Loucy (cell line): ENCODE results near the gene CAMTA1.

Experiments
- H2AFZ ChIP-seq: fragments of 200-600 bp; sonication (generic); 2 replicates; pipeline ENCODE4 v1.6.0; 2016; ENCODE audit warnings: antibody characterized with exemption, mild to moderate bottlenecking, low read length, moderate library complexity
- H3F3A ChIP-seq: fragments of 200-600 bp; 2 replicates; pipeline ENCODE4 v1.6.0; 2016; ENCODE audit warnings: antibody characterized with exemption, low read depth, mild to moderate bottlenecking
- H3K27me3 ChIP-seq: fragments of 200-600 bp; sonication (generic); 2 replicates; pipeline ENCODE4 v1.6.1; 2014; ENCODE audit warnings: low read length, mild to moderate bottlenecking; ENCODE audit not compliant: insufficient read depth, poor library complexity, severe bottlenecking
- H3K36me3 ChIP-seq: fragments of 200-600 bp; sonication (generic); 2 replicates; pipeline ENCODE4 v1.6.1; 2016; ENCODE audit warnings: low read length; ENCODE audit not compliant: insufficient read depth
- H3K4me1 ChIP-seq: fragments of 200-600 bp; sonication (generic); 2 replicates; pipeline ENCODE4 v1.5.1; 2014; ENCODE audit warnings: low read length, mild to moderate bottlenecking; ENCODE audit not compliant: insufficient read depth, poor library complexity, severe bottlenecking
- H3K4me2 ChIP-seq: fragments of 200-600 bp; sonication (generic); 2 replicates; pipeline ENCODE4 v1.6.0; 2014; ENCODE audit warnings: antibody characterized with exemption, low read length, low read depth, mild to moderate bottlenecking; ENCODE audit not compliant: poor library complexity, severe bottlenecking
- H3K4me3 ChIP-seq: fragments of 200-600 bp; sonication (generic); 2 replicates; pipeline ENCODE4 v1.5.1; 2014; ENCODE audit warnings: low read length, mild to moderate bottlenecking, mixed read lengths; ENCODE audit not compliant: poor library complexity, severe bottlenecking
- H3K79me2 ChIP-seq: fragments of 200-600 bp; sonication (generic); 2 replicates; pipeline ENCODE4 v1.6.1; 2014; ENCODE audit warnings: low read length; ENCODE audit not compliant: insufficient read depth
- H3K9ac ChIP-seq: fragments of 200-600 bp; sonication (generic); 2 replicates; pipeline ENCODE4 v1.6.0; 2014; ENCODE audit warnings: mild to moderate bottlenecking, low read depth, low read length, moderate library complexity; ENCODE audit not compliant: poor library complexity, severe bottlenecking
- H3K9me2 ChIP-seq: fragments of 200-600 bp; sonication (generic); replicated peaks from 2 replicates; pipeline ENCODE4 v1.6.1; 2016; ENCODE audit warnings: low read depth, low read length, mixed read lengths
- H3K9me3 ChIP-seq: fragments of 200-600 bp; sonication (generic); 2 replicates; pipeline ENCODE4 v1.6.1; 2014; ENCODE audit warnings: mild to moderate bottlenecking, antibody characterized with exemption, low read length, low read depth; ENCODE audit not compliant: insufficient read depth
- H4K20me1 ChIP-seq: fragments of 200-600 bp; sonication (generic); 2 replicates; pipeline ENCODE4 v1.6.0; 2014; ENCODE audit warnings: antibody characterized with exemption, low read length, mild to moderate bottlenecking; ENCODE audit not compliant: insufficient read depth, poor library complexity, severe bottlenecking
- CTCF ChIP-seq: fragments of 200-600 bp; sonication (generic); conservative IDR thresholded peaks from 2 replicates; pipeline ENCODE4 v1.5.1; 2014; ENCODE audit warnings: mild to moderate bottlenecking, antibody characterized with exemption, low read length
- EZH2phosphoT487 ChIP-seq: fragments of 200-600 bp; IDR thresholded peaks from 2 replicates; pipeline ENCODE4 v1.6.1; 2018; ENCODE audit warnings: antibody characterized with exemption, mild to moderate bottlenecking, moderate library complexity, borderline replicate concordance

The CAMTA1 gene

GRCh38 chr1:6861075-6861724 lies 75.9 kb downstream of the CAMTA1 start:
- Histone ChIP-seq H3K4me3 (no peak overlapping the region), H3K9me3 (no peaks in the 10 kb centered on the region), H3F3A (no peaks in the 10 kb centered on the region), H3K4me2 (no peak overlapping the region), H3K79me2 (peaks cover 6% of the 10 kb centered on the region; the same call in 1 of the 2 replicates), H3K9ac (no peak overlapping the region), H3K9me2 (no peaks in the 10 kb centered on the region), H3K27me3 (no peaks in the 10 kb centered on the region), H4K20me1 (peaks cover 3% of the 10 kb centered on the region), H2AFZ (no peak overlapping the region), H3K36me3 (peaks cover 7% of the 10 kb centered on the region; the same call in 1 of the 2 replicates), H3K4me1 (no peaks in the 10 kb centered on the region)
- no peak for TF ChIP-seq EZH2phosphoT487
- no peak for TF ChIP-seq CTCF

GRCh38 chr1:6862906-6863305 lies 77.7 kb downstream of the CAMTA1 start:
- Histone ChIP-seq H3K9ac (no peak overlapping the region), H3K36me3 (peaks cover 7% of the 10 kb centered on the region; the same call in 1 of the 2 replicates), H3K9me2 (no peaks in the 10 kb centered on the region), H3K79me2 (peaks cover 19% of the 10 kb centered on the region; the same call in 1 of the 2 replicates), H3K4me3 (no peak overlapping the region), H3K4me1 (peaks cover 1% of the 10 kb centered on the region), H3K4me2 (no peak overlapping the region), H3K9me3 (no peaks in the 10 kb centered on the region), H3K27me3 (no peaks in the 10 kb centered on the region), H2AFZ (no peak overlapping the region), H4K20me1 (peaks cover 4% of the 10 kb centered on the region), H3F3A (no peaks in the 10 kb centered on the region)
- TF ChIP-seq CTCF (no peak), EZH2phosphoT487 (no peak)

- no peaks in the 10 kb centered on the region for H3F3A ChIP-seq
- H3K36me3 ChIP-seq = peaks cover 7% of the 10 kb centered on the region; the same call in 1 of the 2 replicates
- H3K4me1 ChIP-seq = peaks cover 12% of the 10 kb centered on the region
- peaks cover 11% of the 10 kb centered on the region for H4K20me1 ChIP-seq
- no peak overlapping the region for H2AFZ ChIP-seq
- H3K9me2 ChIP-seq = no peaks in the 10 kb centered on the region
- H3K9me3 ChIP-seq = no peaks in the 10 kb centered on the region
- no peaks in the 10 kb centered on the region for H3K27me3 ChIP-seq
- H3K4me3 ChIP-seq = no peak overlapping the region
- H3K4me2 ChIP-seq = no peak overlapping the region
- H3K9ac ChIP-seq = no peak overlapping the region
- peaks cover 25% of the 10 kb centered on the region; the same call in 1 of the 2 replicates for H3K79me2 ChIP-seq
- no peak for TF ChIP-seq CTCF
- TF ChIP-seq EZH2phosphoT487 = no peak
Observed at GRCh38 chr1:6864166-6864565, 78.9 kb downstream of the CAMTA1 start.
